GM12891 (cell line): ENCODE data around the gene CLEC3A.
"Not testable (repeated sequence)": the region's sequence is repeated elsewhere in the genome, so short reads cannot be mapped to it uniquely, and the experiment has no call there.

Experiments used
- POLR2A ChIP-seq: IDR thresholded peaks from 2 replicates; pipeline ENCODE4 v1.6.1; 2011; ENCODE audit warnings: low read depth, low read length, control low read depth
- TAF1 ChIP-seq: IDR thresholded peaks from 2 replicates; pipeline ENCODE4 v1.6.1; 2011; ENCODE audit warnings: low read depth, low read length, control low read depth

DNA sequence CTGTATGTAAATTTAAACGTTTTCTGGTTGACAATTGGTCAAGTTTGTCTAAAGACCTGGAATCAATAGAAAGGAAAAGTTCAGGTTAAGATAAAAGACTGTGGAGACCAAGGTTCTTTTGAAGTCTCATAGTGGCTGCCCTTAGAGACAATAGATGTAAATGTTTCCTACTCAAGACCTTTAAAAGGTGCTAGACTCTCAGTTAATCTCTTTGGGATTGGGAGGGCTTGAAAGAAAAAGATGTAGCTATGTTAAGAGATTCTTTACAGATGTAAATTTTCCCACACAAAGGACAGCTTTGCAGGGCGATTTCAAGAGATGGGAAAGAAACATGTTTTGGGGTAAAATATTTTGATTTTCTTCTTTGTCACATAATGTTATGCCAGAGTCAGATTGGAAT lies 30.0 kb upstream of the CLEC3A start:
- not testable (repeated sequence) for TF ChIP-seq TAF1, POLR2A
